Psoas muscle (tissue), 8 donors: ENCODE measurements around the gene PARS2. TPM values are rescaled to one million over a fixed set of nuclear protein-coding genes. Genes with fewer than 3 reads are reported as not detected.

Experiments
- ATAC-seq, 4 donors: fragments of 200-7000 bp; cut with Tn5 transposase; one replicate each; pipeline ENCODE4 v1.9.1; 2020; ENCODE audit warnings: moderate library complexity in 3 of 4, mild to moderate bottlenecking in 2 of 4
- DNase-seq, 2 donors: peaks; one replicate each; pipeline ENCODE4 v3.0.0-alpha.2; 2020
- H3K27ac ChIP-seq: fragments of 200-600 bp; one replicate; pipeline ENCODE4 v1.8.0; 2022
- H3K27me3 ChIP-seq, 3 donors: fragments of 200-600 bp in 1 of 3; one replicate each; pipeline versions ENCODE4 v1.6.1 to v1.8.0; 2013 to 2022; ENCODE audit warnings: low read length in 2 of 3, mild to moderate bottlenecking in 2 of 3, moderate library complexity in 1 of 3; ENCODE audit not compliant: insufficient read depth in 3 of 3
- H3K36me3 ChIP-seq, 2 donors: fragments of 200-600 bp in 1 of 2; one replicate each; pipeline versions ENCODE4 v1.6.1 to v1.8.0; 2013 to 2022; ENCODE audit warnings: low read depth in 1 of 2, mild to moderate bottlenecking in 1 of 2, moderate library complexity in 1 of 2; ENCODE audit not compliant: insufficient read depth in 1 of 2
- H3K4me1 ChIP-seq: fragments of 200-600 bp; one replicate; pipeline ENCODE4 v1.8.0; 2022
- H3K4me3 ChIP-seq: fragments of 200-600 bp; one replicate; pipeline ENCODE4 v1.8.0; 2022; ENCODE audit warnings: mild to moderate bottlenecking
- H3K9me3 ChIP-seq: fragments of 200-600 bp; one replicate; pipeline ENCODE4 v1.8.0; 2022
- WGBS, 3 donors: extraction: QIAGEN DNeasy Blood & Tissue Kit; methylation state at CpG; one replicate each; pipeline versions ENCODE4 v1.1.6 to v1.1.7; 2013; 5-methylcytosine and 5-hydroxymethylcytosine counted together
- intact Hi-C, 2 donors: fragments of 100-400 bp; cut with DNase I; formaldehyde crosslinking; loops; one replicate each; pipeline versions ENCODE4 v1.11.0 to v1.14.2; 2022
- polyA plus RNA-seq, 3 donors: library from polyadenylated mRNA; stranded (reverse); fragments of 200-250 nt; gene quantifications; one replicate each; pipeline ENCODE4 v1.2.3, GENCODE V29; 2013
- total RNA-seq, 4 donors: library from RNA; stranded (reverse); fragmentation: NEBNext Ultra II Directional in 2 of 4; extraction: Animal tissue kit (Norgen Biotek cat#: 25700) in 2 of 4; gene quantifications; one replicate each; pipeline versions ENCODE4 v1.2.1 to v1.2.4, GENCODE V29; 2021 to 2023
- TF ChIP-seq, protein P1 (sequence below): fragments of 200-600 bp; IDR thresholded peaks from one replicate; pipeline ENCODE4 v1.8.0; 2022; ENCODE audit warnings: antibody characterized with exemption
- donor health status: healthy with polysubstance abuse.
- donor health status: DM: no; HTN: no; CAD: no; lungs with moderate emphysema.
- donor health status: Bipolar disorder and iron deficiency.
- donor health status: healthy.
- donor health status: DM: yes; HTN: yes; CAD: no.
- donor health status: DM: no; HTN: no; CAD: no.
- donor health status: DM: no; HTN: no; CAD: no.
- donor health status: DM: yes; HTN: yes; CAD: no.

Gene PARS2
- total and polyA plus RNA-seq, 7 donors = 2.4 to 5.6 (median 3.5) TPM

DNA sequence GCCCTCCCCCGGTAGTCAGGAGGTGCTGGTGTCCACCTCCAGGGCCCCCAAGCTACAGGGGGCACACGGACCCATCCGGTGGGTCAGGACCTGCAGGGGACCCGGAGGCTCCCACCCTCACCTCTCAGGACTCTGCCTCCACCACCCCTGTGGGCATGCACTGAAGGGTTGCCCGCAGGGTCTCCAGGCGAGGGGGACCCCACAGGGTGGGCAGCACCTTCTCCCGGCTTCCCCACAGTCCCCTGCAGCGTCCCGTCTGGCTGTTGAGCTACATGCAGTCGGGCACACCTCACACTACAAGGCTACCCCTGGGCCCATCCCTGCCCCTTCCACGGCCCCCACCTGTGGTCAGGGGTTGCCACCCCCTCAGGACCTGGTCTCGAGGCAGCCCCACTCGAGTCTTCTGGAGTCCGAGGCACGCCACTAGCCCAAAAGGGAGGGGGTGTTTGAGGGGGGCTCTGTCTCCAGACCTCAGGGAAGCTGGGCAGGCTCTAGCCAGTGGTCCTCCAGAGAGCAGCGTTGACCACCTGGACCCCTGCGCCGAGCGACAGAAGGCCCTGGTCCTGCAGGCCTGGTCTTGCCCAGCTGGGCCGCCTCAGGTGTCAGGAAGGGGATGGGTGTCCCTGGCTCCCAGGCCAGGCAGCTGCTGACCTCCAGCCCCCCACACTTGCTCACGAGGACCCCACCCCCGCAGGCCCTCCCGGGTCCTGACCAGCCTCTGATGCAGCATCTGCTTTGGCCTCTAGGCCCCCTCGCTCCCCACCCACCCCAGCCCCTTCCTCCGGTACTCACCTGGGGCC is 9.6 kb downstream of the PARS2 start:
- Histone ChIP-seq H3K4me3 (no peak overlapping the region), H3K27ac (no peak overlapping the region), H3K9me3 (no peaks in the 10 kb centered on the region), H3K4me1 (peaks cover 6% of the 10 kb centered on the region), H3K27me3 (no peaks in the 10 kb centered on the region), H3K36me3 (peaks cover 10 to 28% of the 10 kb centered on the region in 2 donors)
- TF ChIP-seq, protein P1, sequence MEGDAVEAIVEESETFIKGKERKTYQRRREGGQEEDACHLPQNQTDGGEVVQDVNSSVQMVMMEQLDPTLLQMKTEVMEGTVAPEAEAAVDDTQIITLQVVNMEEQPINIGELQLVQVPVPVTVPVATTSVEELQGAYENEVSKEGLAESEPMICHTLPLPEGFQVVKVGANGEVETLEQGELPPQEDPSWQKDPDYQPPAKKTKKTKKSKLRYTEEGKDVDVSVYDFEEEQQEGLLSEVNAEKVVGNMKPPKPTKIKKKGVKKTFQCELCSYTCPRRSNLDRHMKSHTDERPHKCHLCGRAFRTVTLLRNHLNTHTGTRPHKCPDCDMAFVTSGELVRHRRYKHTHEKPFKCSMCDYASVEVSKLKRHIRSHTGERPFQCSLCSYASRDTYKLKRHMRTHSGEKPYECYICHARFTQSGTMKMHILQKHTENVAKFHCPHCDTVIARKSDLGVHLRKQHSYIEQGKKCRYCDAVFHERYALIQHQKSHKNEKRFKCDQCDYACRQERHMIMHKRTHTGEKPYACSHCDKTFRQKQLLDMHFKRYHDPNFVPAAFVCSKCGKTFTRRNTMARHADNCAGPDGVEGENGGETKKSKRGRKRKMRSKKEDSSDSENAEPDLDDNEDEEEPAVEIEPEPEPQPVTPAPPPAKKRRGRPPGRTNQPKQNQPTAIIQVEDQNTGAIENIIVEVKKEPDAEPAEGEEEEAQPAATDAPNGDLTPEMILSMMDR = no peak
- intact Hi-C loops = no loop called here
- ATAC-seq = no peak
- no peak for DNase-seq
- WGBS, 3 donors = 90 to 93% (median 90%) methylated on average over 21 to 25 of the region's 25 CpGs

DNA sequence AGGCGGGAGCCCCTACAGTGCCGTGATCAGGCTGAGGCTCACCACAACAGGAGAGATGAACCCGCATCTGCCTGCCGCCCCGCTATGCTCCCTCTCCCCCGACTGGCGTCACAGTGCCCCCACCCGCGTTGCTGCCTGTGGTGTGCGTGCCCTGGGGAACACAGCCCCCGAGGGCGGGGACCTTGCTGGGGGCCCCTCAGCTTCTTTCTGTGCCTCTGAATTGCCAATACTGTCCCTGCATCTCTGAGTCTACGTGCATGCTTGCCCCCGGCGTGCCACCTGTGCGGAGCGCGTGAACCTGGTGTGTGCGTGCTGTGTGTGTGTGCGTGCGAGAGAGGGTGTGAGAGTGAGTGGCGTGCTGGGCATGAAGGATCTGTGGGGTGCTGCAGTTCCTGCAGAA is 10.3 kb downstream of the PARS2 start:
- TF ChIP-seq, protein P1 = no peak
- ATAC-seq = no peak
- Histone ChIP-seq H3K4me1 (peaks cover 6% of the 10 kb centered on the region), H3K9me3 (no peaks in the 10 kb centered on the region), H3K4me3 (no peak overlapping the region), H3K36me3 (peaks cover 10 to 28% of the 10 kb centered on the region in 2 donors), H3K27ac (no peak overlapping the region), H3K27me3 (no peaks in the 10 kb centered on the region)
- intact Hi-C loops = no loop called here
- 91 to 94% (median 93%) methylated on average over 22 of the region's 22 CpGs for WGBS, 3 donors
- DNase-seq = no peak

DNA sequence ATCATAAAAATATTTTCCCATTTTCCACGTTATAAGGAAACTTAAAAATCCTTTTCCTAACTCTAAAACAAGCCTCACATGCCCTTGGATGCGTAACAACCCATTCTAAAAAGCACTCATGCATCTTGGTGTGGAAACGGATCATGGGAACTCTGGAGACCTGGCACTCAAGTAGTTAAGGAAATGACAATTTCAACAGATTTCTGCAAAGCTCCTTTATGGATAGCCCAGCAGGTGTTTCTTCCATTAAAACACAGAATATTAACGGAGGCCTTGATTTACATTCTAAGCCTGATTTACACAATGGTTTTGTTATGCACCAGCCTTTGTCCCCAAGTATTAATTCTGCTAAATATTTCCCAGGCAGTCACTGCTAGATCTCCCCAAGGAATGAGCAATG is 12.9 kb downstream of the PARS2 start:
- 58 to 63% (median 60%) methylated on average over 4 of the region's 4 CpGs for WGBS, 3 donors
- Histone ChIP-seq H3K36me3 (peaks cover 0 to 4% of the 10 kb centered on the region in 2 donors), H3K9me3 (no peaks in the 10 kb centered on the region), H3K4me1 (peaks cover 6% of the 10 kb centered on the region), H3K27ac (no peak overlapping the region), H3K27me3 (no peaks in the 10 kb centered on the region), H3K4me3 (no peak overlapping the region)
- ATAC-seq = no peak
- TF ChIP-seq, protein P1 = no peak
- no peak for DNase-seq
- intact Hi-C loops = no loop called here

DNA sequence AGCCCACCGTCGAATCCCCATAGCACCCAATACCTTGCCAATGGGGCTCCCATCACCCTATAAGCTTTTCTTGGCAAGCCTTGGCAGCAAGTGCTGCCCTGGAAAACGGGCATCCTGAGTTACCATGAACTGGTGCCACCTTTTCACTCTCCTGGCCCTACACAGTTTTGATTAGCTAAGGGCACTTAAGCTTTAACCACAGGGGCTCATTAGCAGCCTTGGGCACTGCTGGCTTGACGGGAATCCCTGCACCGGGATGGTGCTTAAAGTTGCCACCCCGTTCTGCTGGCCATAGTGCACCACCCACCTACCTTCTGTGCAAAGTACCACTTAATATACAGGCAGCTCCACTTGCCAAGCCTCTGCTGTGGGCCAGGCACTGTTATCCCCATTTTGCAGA is 13.7 kb downstream of the PARS2 start:
- intact Hi-C loops = no loop called here
- Histone ChIP-seq H3K36me3 (no peaks in the 10 kb centered on the region), H3K4me1 (peaks cover 4% of the 10 kb centered on the region), H3K9me3 (no peaks in the 10 kb centered on the region), H3K27ac (no peak overlapping the region), H3K27me3 (no peaks in the 10 kb centered on the region), H3K4me3 (no peak overlapping the region)
- WGBS, 3 donors = 70 to 73% (median 72%) methylated on average over 6 of the region's 6 CpGs
- ATAC-seq (no peak), DNase-seq (no peak)
- TF ChIP-seq, protein P1 = no peak
